Measurements from ENCODE around the gene CT45A3. TPM values are rescaled to one million over a fixed set of nuclear protein-coding genes. Genes with fewer than 3 reads are reported as not detected.
"Not testable (repeated sequence)": the region's sequence is repeated elsewhere in the genome, so short reads cannot be mapped to it uniquely, and the experiment has no call there.

The CT45A3 gene
- not detected for polyA plus RNA-seq (ENCODE audit: insufficient read length)

- not testable (repeated sequence) for DNase-seq (ENCODE audit: low read depth)
Observed at GRCh38 chrX:135768091-135768490, at the start of gene CT45A3. Gene CT45A3 (minus strand): TSS chrX:135768191. CDS start chrX:135764444, 3,747 bp downstream.

- not testable (repeated sequence) for DNase-seq (ENCODE audit: low read depth)
Observed at GRCh38 chrX:135802687-135803086, 34.7 kb upstream of the CT45A3 start, which contains the start of gene CT45A6. Gene CT45A6 (minus strand): TSS chrX:135802787. CDS start chrX:135798993, 3,794 bp downstream.

GRCh38 chrX:135785403-135785802, 17.4 kb upstream of the CT45A3 start, which contains the start of gene CT45A5:
Gene CT45A5 (minus strand): TSS chrX:135785503. CDS start chrX:135781729, 3,774 bp downstream.
- DNase-seq (ENCODE audit: low read depth) = not testable (repeated sequence)

- DNase-seq (ENCODE audit: low read depth) = not testable (repeated sequence)
Observed at GRCh38 chrX:135744739-135745138, 23.3 kb downstream of the CT45A3 start.

GRCh38 chrX:135741192-135741715, 26.7 kb downstream of the CT45A3 start:
- DNase-seq (ENCODE audit: low read depth) = no peak

GRCh38 chrX:135740681-135741149, 27.3 kb downstream of the CT45A3 start:
- DNase-seq (ENCODE audit: low read depth) = no peak

GRCh38 chrX:135737366-135738071, 30.5 kb downstream of the CT45A3 start:
- DNase-seq (ENCODE audit: low read depth) = no peak

- DNase-seq (ENCODE audit: low read depth) = not testable (repeated sequence)
Observed at GRCh38 chrX:135734666-135735065, 33.3 kb downstream of the CT45A3 start.

- DNase-seq (ENCODE audit: low read depth) = no peak
Observed at GRCh38 chrX:135713795-135714194, 54.2 kb downstream of the CT45A3 start.

GRCh38 chrX:135713183-135713689, 54.8 kb downstream of the CT45A3 start, which contains the start of gene CT45A1:
Gene CT45A1 (plus strand): TSS chrX:135713639. CDS start chrX:135718941, 5,302 bp downstream.
- not testable (repeated sequence) for DNase-seq (ENCODE audit: low read depth)

Other genes starting within 250 kb of the CT45A3 start
- gene INTS6L, start 247.5 kb downstream of the CT45A3 start, polyA plus RNA-seq (ENCODE audit: insufficient read length) = 11.1 TPM
- gene CT45A1, start 54.6 kb downstream of the CT45A3 start, polyA plus RNA-seq (ENCODE audit: insufficient read length) = 0.24 TPM
- gene CT45A5, start 17.3 kb upstream of the CT45A3 start, polyA plus RNA-seq (ENCODE audit: insufficient read length) = 0.89 TPM
- gene CT45A6, start 34.6 kb upstream of the CT45A3 start, polyA plus RNA-seq (ENCODE audit: insufficient read length) = not detected
- not detected for gene CT45A2, start 51.8 kb upstream of the CT45A3 start, polyA plus RNA-seq (ENCODE audit: insufficient read length)
- not detected for gene CT45A7, start 69.1 kb upstream of the CT45A3 start, polyA plus RNA-seq (ENCODE audit: insufficient read length)
- not detected for gene CT45A8, start 86.3 kb upstream of the CT45A3 start, polyA plus RNA-seq (ENCODE audit: insufficient read length)
- not detected for gene CT45A9, start 103.6 kb upstream of the CT45A3 start, polyA plus RNA-seq (ENCODE audit: insufficient read length)
- not detected for gene CT45A10, start 125.3 kb upstream of the CT45A3 start, polyA plus RNA-seq (ENCODE audit: insufficient read length)
- gene SAGE1, start 125.5 kb upstream of the CT45A3 start, polyA plus RNA-seq (ENCODE audit: insufficient read length) = not detected
- gene MMGT1, start 205.8 kb upstream of the CT45A3 start, polyA plus RNA-seq (ENCODE audit: insufficient read length) = 16.8 TPM
- 7.5 TPM for gene SLC9A6, start 217.2 kb upstream of the CT45A3 start, polyA plus RNA-seq (ENCODE audit: insufficient read length)

Measured in forelimb muscle (tissue), 1 donor.